ENCODE measurements around the gene CD55. TPM values are rescaled to one million over a fixed set of nuclear protein-coding genes. Genes with fewer than 3 reads are reported as not detected.

CD55 gene
- total and polyA plus RNA-seq, 2 of the 13 experiments (the other 11 are each of a cell fraction or from before 2014, with no cell fraction given): 6.0 to 56.0 TPM

GRCh38 chr1:207274882-207275281 is 46.6 kb upstream of the CD55 start (continued):
- TF ChIP-seq CBX1 (IDR thresholded peaks at IDR 0.05; ENCODE audit: low read depth): no peak
- TF ChIP-seq MTA1 (CRISPR knock-in tag; IDR thresholded peaks at IDR 0.05; ENCODE audit: borderline replicate concordance): no peak
- no peak for TF ChIP-seq BHLHE40 (IDR thresholded peaks at IDR 0.05; ENCODE audit: low read length)
- TF ChIP-seq TARDBP (CRISPR knock-in tag; IDR thresholded peaks at IDR 0.05): no peak
- no peak for TF ChIP-seq ZNF589 (CRISPR knock-in tag; conservative IDR thresholded peaks at IDR 0.05)
- no peak for TF ChIP-seq PTBP1 (IDR thresholded peaks at IDR 0.05; ENCODE audit: low read depth, low read length, poor library complexity, severe bottlenecking)
- no peak for TF ChIP-seq ERF (CRISPR knock-in tag; IDR thresholded peaks at IDR 0.05)

GRCh38 chr1:207276465-207276864 is 45.0 kb upstream of the CD55 start:
- FAIRE-seq (no peak), DNase-seq (ENCODE audit: low spot score) (no peak), ATAC-seq (no peak)
- Histone ChIP-seq H2AFZ (ENCODE audit: low read length) (no peak overlapping the region), H3K9ac (ENCODE audit: insufficient read depth, low read depth, low read length) (no peak overlapping the region), H3K36me3 (replicated peaks in 1 of 2; ENCODE audit: control insufficient read depth in 1 of 2, insufficient read depth in 2 of 2, low read length in 2 of 2) (no peaks in the 10 kb centered on the region), H3K79me2 (ENCODE audit: insufficient read depth, low read length) (no peaks in the 10 kb centered on the region), H3K4me3 (replicated peaks in 1 of 3; ENCODE audit: insufficient read depth in 1 of 3, low read depth in 2 of 3, low read length in 3 of 3) (no peak overlapping the region), H3K9me3 (ENCODE audit: low read length) (no peaks in the 10 kb centered on the region), H3K4me2 (ENCODE audit: low read depth, low read length) (no peak overlapping the region), H3K4me1 (ENCODE audit: insufficient read depth, low read length) (peaks cover 9% of the 10 kb centered on the region; the same call in 1 of the 2 replicates), H3K27me3 (ENCODE audit: control insufficient read depth in 1 of 2, insufficient read depth in 2 of 2, low read length in 2 of 2) (no peaks in the 10 kb centered on the region), H4K20me1 (ENCODE audit: insufficient read depth, low read length) (no peaks in the 10 kb centered on the region), H3K27ac (ENCODE audit: extremely low read length, insufficient read depth, low read length) (no peak overlapping the region)
- in situ Hi-C loops (cut with HindIII; ENCODE audit: extremely low pct_ligation_motif_present, low pct_unique_long_range_greater_than_20kb): no loop called here
- WGBS (ENCODE audit: low lambda C conversion rate): 2% methylated on average over 1 of the region's 1 CpG
- TF ChIP-seq ZNF234 (CRISPR knock-in tag; conservative IDR thresholded peaks at IDR 0.05) (no peak), PAF1 (CRISPR knock-in tag; IDR thresholded peaks at IDR 0.05) (no peak), ZNF792 (CRISPR knock-in tag; IDR thresholded peaks at IDR 0.05) (no peak), POLR2AphosphoS5 (IDR thresholded peaks at IDR 0.05; ENCODE audit: low read depth, low read length) (no peak), TAF15 (IDR thresholded peaks at IDR 0.05; ENCODE audit: low read depth, low read length, poor library complexity, severe bottlenecking) (no peak)
- intact Hi-C loops (cut with micrococcal nuclease; ENCODE audit: unreplicated experiment): no loop called here
- no TSS peak for BruUV-seq (replicated peaks)
- ChIA-PET CTCF (ENCODE audit: low intra/inter-chr PET ratio, low total read pairs) (no interaction called here), POLR2A (no interaction called here)
